Coronary artery (tissue), 2 donors: ENCODE results near the gene UBASH3B.
"Not testable (repeated sequence)": the region's sequence is repeated elsewhere in the genome, so short reads cannot be mapped to it uniquely, and the experiment has no call there.

Experiments
- DNase-seq: peaks from one replicate; pipeline ENCODE4 v3.0.0-alpha.2; 2017; ENCODE audit warnings: low spot score
- H3K27ac ChIP-seq, 2 donors: fragments of 200-600 bp; sonication (generic); one replicate each; pipeline ENCODE4 v1.5.1; 2016 to 2019
- H3K4me3 ChIP-seq: fragments of 200-600 bp; sonication (generic); 2 replicates; pipeline ENCODE4 v1.5.1; 2016; ENCODE audit warnings: mild to moderate bottlenecking, moderate library complexity
- CTCF ChIP-seq: fragments of 200-600 bp; sonication (generic); IDR thresholded peaks from one replicate; pipeline ENCODE4 v1.5.1; 2019; ENCODE audit warnings: antibody characterized with exemption

Gene UBASH3B

GRCh38 chr11:122619757-122620156 lies 35.8 kb upstream of the UBASH3B start:
- no peak for TF ChIP-seq CTCF
- Histone ChIP-seq H3K4me3 (no peak overlapping the region), H3K27ac (no peak overlapping the region)
- no peak for DNase-seq

GRCh38 chr11:122625501-122625900 lies 30.0 kb upstream of the UBASH3B start:
- H3K4me3 ChIP-seq, H3K27ac ChIP-seq, DNase-seq: not testable (repeated sequence)

- Histone ChIP-seq H3K4me3 (no peak overlapping the region), H3K27ac (no peak overlapping the region)
- no peak for TF ChIP-seq CTCF
- DNase-seq: no peak
These were observed 29.4 kb upstream of the UBASH3B start for GRCh38 chr11:122625976-122626665.

- TF ChIP-seq CTCF: no peak
- no peak for DNase-seq
- Histone ChIP-seq H3K4me3 (no peak overlapping the region), H3K27ac (no peak overlapping the region)
These were observed 27.8 kb upstream of the UBASH3B start for GRCh38 chr11:122627745-122628144.

GRCh38 chr11:122628810-122629555 lies 26.5 kb upstream of the UBASH3B start:
- Histone ChIP-seq H3K4me3 (no peak overlapping the region), H3K27ac (no peak overlapping the region)
- DNase-seq: no peak
- TF ChIP-seq CTCF: peak; percentile 69

- no peak for DNase-seq
- no peak for TF ChIP-seq CTCF
- Histone ChIP-seq H3K27ac (no peak overlapping the region), H3K4me3 (no peak overlapping the region)
These were observed 23.2 kb upstream of the UBASH3B start for GRCh38 chr11:122632181-122632824.

- no peak for TF ChIP-seq CTCF
- H3K27ac ChIP-seq: no peak overlapping the region
- DNase-seq: no peak
- H3K4me3 ChIP-seq: no peak overlapping the region
These were observed 22.2 kb upstream of the UBASH3B start for GRCh38 chr11:122633219-122633829.
